GM12874 (cell line): ENCODE measurements around the gene OCA2.

Experiments used
- CTCF ChIP-seq: IDR thresholded peaks from 2 replicates; pipeline ENCODE4 v1.5.1; 2011; ENCODE audit warnings: low read depth, mild to moderate bottlenecking, control low read depth, low read length, moderate library complexity; ENCODE audit not compliant: insufficient read depth

OCA2 gene

DNA sequence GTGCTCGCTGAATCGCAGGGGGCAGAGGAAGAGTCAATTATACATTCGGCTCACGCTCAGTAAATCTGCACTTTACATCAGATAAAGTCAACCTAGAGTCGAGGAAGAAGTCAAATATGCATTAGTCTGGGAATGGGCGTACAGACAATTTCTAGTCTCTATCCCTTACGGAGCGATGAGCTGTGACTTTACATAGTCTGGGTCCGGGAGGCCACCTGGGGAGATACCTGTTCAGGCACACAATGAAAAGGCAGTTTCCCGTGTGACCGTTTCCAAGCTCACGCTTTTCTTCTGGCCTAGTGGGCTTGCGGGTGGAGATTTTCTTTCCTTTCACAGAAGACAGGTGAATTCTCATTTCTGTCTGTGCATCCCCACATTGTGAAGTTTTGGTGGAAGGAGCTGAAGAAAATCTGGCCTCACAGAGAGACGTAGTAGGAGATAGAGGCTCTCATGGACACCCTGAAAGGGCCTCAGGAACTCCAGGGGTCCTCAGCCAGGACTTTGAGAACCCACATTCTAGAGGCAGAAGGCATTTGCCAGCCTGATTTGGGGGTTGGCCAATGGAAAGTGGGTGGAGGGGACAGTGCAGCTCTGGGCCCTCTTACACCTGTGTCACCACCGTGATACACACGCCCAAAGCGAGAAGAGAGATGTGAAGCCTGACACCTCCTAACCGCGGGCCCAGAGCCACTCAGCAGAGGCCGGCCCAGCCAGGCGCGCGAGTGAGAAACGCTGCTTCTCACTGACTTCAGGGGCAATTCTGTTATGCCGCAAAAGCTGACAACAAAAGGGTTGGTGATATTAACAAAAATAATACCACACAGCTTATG lies 10.7 kb upstream of the OCA2 start:
- no peak for TF ChIP-seq CTCF

GRCh38 chr15:28107904-28108275 lies 8.8 kb upstream of the OCA2 start:
- no peak for TF ChIP-seq CTCF

DNA sequence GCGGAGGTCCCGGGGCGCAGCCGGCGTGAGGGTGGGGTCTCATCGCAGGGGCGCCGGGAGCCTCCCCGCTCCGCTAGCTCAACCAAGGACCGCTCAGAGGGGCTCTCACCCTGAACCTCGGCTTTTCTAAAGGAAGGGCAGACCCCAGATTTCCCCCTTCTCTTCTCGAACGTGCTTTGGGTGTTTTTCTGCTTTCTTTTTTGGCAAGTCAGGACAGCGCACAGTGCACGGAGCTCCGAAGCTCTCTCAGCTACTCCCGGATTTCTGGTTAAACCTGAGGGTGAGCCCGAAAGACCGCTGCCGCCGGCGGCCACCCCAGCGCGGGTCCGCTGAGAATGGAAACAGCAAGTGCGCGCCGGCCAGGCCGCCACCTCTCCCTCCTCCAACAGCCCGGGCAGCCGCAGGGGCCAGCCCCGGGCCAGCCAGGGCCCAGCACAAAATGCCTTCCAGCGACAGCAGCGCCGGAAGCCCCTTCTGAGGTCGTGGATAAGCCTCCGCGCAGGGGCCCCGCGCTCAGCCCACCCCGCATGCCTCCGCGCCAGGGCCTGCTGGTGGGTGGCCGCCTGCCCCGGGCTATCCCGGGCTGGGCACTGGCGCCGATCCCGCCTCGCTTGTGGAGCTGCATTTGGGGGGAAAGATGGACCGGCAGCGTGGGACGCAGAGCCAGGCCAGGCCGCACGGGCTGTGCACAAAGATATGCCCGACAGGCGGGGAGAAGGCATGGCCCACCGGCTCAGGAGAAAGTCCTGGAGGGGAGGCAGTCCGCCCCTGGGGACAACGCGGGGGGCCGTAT lies 8.2 kb upstream of the OCA2 start:
- TF ChIP-seq CTCF: no peak

GRCh38 chr15:28106294-28107110 lies 7.4 kb upstream of the OCA2 start:
- TF ChIP-seq CTCF: no peak

GRCh38 chr15:28105793-28106192 lies 6.7 kb upstream of the OCA2 start:
- no peak for TF ChIP-seq CTCF

DNA sequence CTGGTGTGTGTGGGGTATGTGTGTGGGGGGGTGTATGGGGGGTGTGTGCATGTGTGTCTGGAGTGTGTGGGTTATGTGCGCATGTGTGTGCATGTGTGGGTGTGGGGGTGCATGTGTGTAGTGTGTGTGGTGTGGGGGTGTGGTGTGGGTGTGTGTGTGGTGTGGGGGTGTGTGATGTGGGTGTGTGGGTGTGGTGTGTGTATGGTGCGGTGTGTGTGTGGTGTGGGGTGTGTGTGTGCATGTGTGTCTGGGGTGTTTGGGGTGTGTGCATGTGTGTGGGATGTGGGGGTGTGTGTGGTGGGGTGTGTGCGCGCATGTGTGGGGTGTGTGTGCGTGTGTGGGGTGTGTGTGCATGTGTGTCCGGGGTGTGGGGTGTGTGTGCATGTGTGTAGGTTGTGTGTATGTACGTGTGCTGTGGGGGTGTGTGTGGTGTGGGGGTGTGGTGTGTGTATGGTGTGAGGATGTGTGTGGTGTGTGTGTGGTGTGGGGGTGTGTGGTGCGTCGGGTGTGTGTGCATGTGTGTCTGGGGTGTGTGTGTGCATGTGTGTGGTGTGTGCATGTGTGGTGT lies 6.2 kb upstream of the OCA2 start:
- no peak for TF ChIP-seq CTCF

- no peak for TF ChIP-seq CTCF
Observed at GRCh38 chr15:28104326-28104725, 5.2 kb upstream of the OCA2 start.
